Nephron (organoid): ENCODE results near the gene SSC5D.
"Not testable (repeated sequence)": the region's sequence is repeated elsewhere in the genome, so short reads cannot be mapped to it uniquely, and the experiment has no call there.

Experiments used
- H3K27ac Mint-ChIP-seq, 3 experiments: 2 replicates each; pipeline ENCODE4 v1.8.0; 2020; ENCODE audit warnings: mixed read lengths in 3 of 3, mild to moderate bottlenecking in 2 of 3, moderate library complexity in 1 of 3
- H3K27me3 Mint-ChIP-seq: 2 replicates; pipeline ENCODE4 v1.8.0; 2021; ENCODE audit warnings: low read depth, mild to moderate bottlenecking, moderate library complexity, mixed read lengths
- H3K36me3 Mint-ChIP-seq: 2 replicates; pipeline ENCODE4 v1.8.0; 2020; ENCODE audit warnings: low read depth, mixed read lengths
- H3K4me1 Mint-ChIP-seq: 2 replicates; pipeline ENCODE4 v1.8.0; 2020; ENCODE audit warnings: mixed read lengths
- H3K4me3 Mint-ChIP-seq, 3 experiments: 2 replicates each; pipeline ENCODE4 v1.8.0; 2020; ENCODE audit warnings: mild to moderate bottlenecking in 3 of 3, mixed read lengths in 3 of 3, moderate library complexity in 2 of 3
- H3K9me3 Mint-ChIP-seq: 2 replicates; pipeline ENCODE4 v1.8.0; 2020; ENCODE audit warnings: mixed read lengths
- CTCF ChIP-seq, 3 experiments: fragments of 200-600 bp; sonication (generic); IDR thresholded peaks; one replicate each; pipeline ENCODE4 v1.5.0; 2021; ENCODE audit warnings: antibody characterized with exemption in 3 of 3; ENCODE audit not compliant: unreplicated experiment in 3 of 3

The SSC5D gene

GRCh38 chr19:55526216-55527196 is 38.3 kb downstream of the SSC5D start:
- H3K9me3 Mint-ChIP-seq = no peaks in the 10 kb centered on the region
- peaks cover 15% of the 10 kb centered on the region for H3K27me3 Mint-ChIP-seq
- H3K27ac Mint-ChIP-seq = no peak overlapping the region
- H3K4me1 Mint-ChIP-seq = peaks cover 19% of the 10 kb centered on the region
- H3K4me3 Mint-ChIP-seq = no peak overlapping the region
- no peak for TF ChIP-seq CTCF (IDR thresholded peaks at IDR 0.05; ENCODE audit: unreplicated experiment in 3 of 3)
- no peaks in the 10 kb centered on the region for H3K36me3 Mint-ChIP-seq

GRCh38 chr19:55527197-55528029 is 39.2 kb downstream of the SSC5D start:
- H3K27me3 Mint-ChIP-seq = peaks cover 11% of the 10 kb centered on the region
- H3K4me3 Mint-ChIP-seq = no peak overlapping the region
- no peak overlapping the region for H3K27ac Mint-ChIP-seq
- H3K4me1 Mint-ChIP-seq = peaks cover 13% of the 10 kb centered on the region
- no peak for TF ChIP-seq CTCF (IDR thresholded peaks at IDR 0.05; ENCODE audit: unreplicated experiment in 3 of 3)
- no peaks in the 10 kb centered on the region for H3K9me3 Mint-ChIP-seq
- no peaks in the 10 kb centered on the region for H3K36me3 Mint-ChIP-seq

DNA sequence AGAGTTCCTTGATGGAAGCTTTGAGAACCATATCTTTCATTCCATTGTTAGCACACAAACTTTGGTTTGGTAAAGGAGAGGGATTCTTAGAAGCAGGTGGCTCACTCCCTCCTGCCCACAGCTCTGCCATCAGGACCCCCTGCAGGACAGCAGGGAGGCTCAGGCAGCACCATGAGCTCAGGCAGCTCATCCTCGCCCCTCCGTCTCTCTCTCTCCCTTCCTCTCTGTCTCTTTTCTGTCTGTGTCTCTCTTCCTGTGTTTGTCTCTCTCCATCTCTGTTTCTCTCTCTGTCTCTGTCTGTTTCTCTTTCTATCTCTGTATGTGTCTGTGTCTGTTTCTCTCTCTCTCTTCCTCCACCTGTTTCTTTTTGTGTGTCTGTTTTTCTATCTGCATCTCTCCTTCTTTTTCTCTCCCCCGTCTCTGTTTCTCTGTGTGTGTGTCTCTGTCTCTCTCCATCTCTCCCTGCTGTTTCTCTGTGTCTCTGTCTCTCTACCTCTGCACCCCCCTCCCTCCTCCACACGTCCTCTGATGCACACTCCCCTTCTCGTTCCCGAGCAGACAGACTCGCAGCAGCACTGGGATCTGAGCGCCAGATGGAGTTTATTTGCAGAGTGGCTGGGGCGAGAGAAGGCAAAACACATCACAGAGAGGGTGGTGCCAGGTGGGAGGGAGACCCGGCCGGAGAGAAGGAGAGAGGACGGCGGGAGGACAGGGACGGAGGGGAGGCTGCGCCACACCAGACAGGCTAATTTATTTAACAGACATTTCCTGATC is 40.0 kb downstream of the SSC5D start:
- no peak overlapping the region for H3K27ac Mint-ChIP-seq
- H3K4me3 Mint-ChIP-seq = no peak overlapping the region
- H3K27me3 Mint-ChIP-seq = peaks cover 11% of the 10 kb centered on the region

DNA sequence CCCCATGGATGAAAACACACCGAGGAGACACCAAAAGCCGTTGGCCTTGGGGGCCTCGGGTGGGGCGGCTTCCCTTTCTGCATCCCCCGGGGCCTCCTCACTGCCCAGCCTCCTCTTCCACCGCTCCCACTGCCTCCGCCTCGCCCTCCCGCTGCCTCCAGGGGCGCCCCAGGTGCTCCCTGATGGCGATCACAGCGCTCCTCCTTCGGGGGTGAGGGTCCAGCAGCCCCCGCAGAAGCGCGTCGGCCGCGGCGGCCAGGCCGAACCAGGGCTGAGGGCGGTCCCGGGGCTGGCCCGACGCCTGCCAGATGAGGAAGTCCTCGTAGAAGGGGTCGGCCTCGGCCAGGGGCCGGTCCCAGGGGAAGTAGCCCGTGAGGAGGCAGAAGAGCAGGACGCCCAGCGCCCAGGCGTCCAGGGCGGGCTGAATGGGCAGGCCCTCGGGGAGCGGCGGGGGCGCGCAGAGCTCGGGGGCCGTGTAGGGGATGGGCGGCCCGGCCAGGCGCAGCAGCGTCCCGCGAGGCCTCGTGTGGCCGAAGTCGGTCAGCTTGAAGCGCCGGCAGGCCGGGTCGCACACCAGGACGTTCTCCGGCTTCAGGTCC is 41.5 kb downstream of the SSC5D start:
- H3K9me3 Mint-ChIP-seq = no peaks in the 10 kb centered on the region
- H3K27ac Mint-ChIP-seq = no peak overlapping the region
- H3K36me3 Mint-ChIP-seq = no peaks in the 10 kb centered on the region
- no peak overlapping the region for H3K4me3 Mint-ChIP-seq
- peaks cover 7% of the 10 kb centered on the region for H3K4me1 Mint-ChIP-seq
- TF ChIP-seq CTCF (IDR thresholded peaks at IDR 0.05; ENCODE audit: unreplicated experiment in 3 of 3) = no peak
- H3K27me3 Mint-ChIP-seq = peaks cover 7% of the 10 kb centered on the region

More for the DNA sequence above, 40.0 kb downstream of the SSC5D start:
- Mint-ChIP-seq H3K4me1 (peaks cover 13% of the 10 kb centered on the region), H3K9me3 (no peaks in the 10 kb centered on the region), H3K36me3 (no peaks in the 10 kb centered on the region)
- no peak for TF ChIP-seq CTCF (IDR thresholded peaks at IDR 0.05; ENCODE audit: unreplicated experiment in 3 of 3)

- Mint-ChIP-seq H3K9me3 (no peaks in the 10 kb centered on the region), H3K4me3 (no peak overlapping the region), H3K27me3 (no peaks in the 10 kb centered on the region), H3K36me3 (no peaks in the 10 kb centered on the region), H3K4me1 (peaks cover 7% of the 10 kb centered on the region), H3K27ac (no peak overlapping the region)
- no peak for TF ChIP-seq CTCF (IDR thresholded peaks at IDR 0.05; ENCODE audit: unreplicated experiment in 3 of 3)
Measured at GRCh38 chr19:55530996-55531395, 42.8 kb downstream of the SSC5D start.

DNA sequence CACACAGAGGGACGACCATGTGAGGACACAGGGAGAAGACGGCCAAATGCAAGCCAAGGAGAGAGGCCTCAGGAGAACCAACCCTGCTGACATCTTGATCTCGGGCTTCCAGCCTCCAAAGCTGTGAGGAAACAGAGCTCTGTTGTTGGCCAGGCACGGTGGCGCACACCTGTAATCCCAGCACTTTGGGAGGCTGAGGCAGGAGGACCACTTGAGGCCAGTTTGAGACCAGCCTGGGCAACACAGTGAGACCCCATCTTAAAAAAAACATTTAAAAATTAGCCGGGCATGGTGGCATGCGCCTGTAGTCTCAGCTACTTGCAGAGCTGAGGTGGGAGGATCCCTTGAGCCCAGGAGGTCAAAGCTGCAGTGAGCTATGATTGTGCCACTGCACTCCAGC is 46.0 kb downstream of the SSC5D start:
- H3K4me1 Mint-ChIP-seq, H3K27me3 Mint-ChIP-seq, H3K4me3 Mint-ChIP-seq, H3K27ac Mint-ChIP-seq, H3K9me3 Mint-ChIP-seq, H3K36me3 Mint-ChIP-seq: not testable (repeated sequence)
